HepG2 (cell line): ENCODE results near the gene FAM53B. TPM values are rescaled to one million over a fixed set of nuclear protein-coding genes. Genes with fewer than 3 reads are reported as not detected.

Experiments
- BORCS8-MEF2B ChIP-seq: sonication (generic); formaldehyde crosslinking; IDR thresholded peaks from 2 replicates; pipeline ENCODE4 v1.8.0; 2022; ENCODE audit warnings: mild to moderate bottlenecking, missing genetic modification reagents
- FOXP1 ChIP-seq, 2 experiments: fragments of 450-650 bp in 1 of 2; IDR thresholded peaks; 2 replicates each; pipeline ENCODE4 v1.6.1; 2017 to 2018; ENCODE audit warnings: antibody characterized with exemption in 1 of 2
- HDAC6 ChIP-seq: fragments of 200-600 bp; sonication (generic); IDR thresholded peaks from 2 replicates; pipeline ENCODE4 v1.7.0; 2017; ENCODE audit warnings: mild to moderate bottlenecking, antibody characterized with exemption, low read length, low read depth
- HMG20A ChIP-seq: IDR thresholded peaks from 2 replicates; pipeline ENCODE4 v1.6.1; 2016; ENCODE audit warnings: borderline replicate concordance
- NFE2L1 ChIP-seq: sonication (generic); formaldehyde crosslinking; IDR thresholded peaks from 2 replicates; pipeline ENCODE4 v1.4.0; 2020; ENCODE audit warnings: missing genetic modification reagents, mild to moderate bottlenecking, borderline replicate concordance
- NFIB ChIP-seq: sonication (generic); formaldehyde crosslinking; IDR thresholded peaks from 2 replicates; pipeline ENCODE4 v1.9.0; 2021; ENCODE audit warnings: missing genetic modification reagents, mild to moderate bottlenecking, borderline replicate concordance
- PHF20 ChIP-seq: sonication (generic); formaldehyde crosslinking; IDR thresholded peaks from 2 replicates; pipeline ENCODE4 v1.5.0; 2020; ENCODE audit warnings: mild to moderate bottlenecking, missing genetic modification reagents
- PRPF4 ChIP-seq: fragments of 200-400 bp; formaldehyde crosslinking; IDR thresholded peaks from 2 replicates; pipeline ENCODE4 v1.6.1; 2016; ENCODE audit warnings: low read length, low read depth; ENCODE audit not compliant: poor library complexity, severe bottlenecking
- SIX4 ChIP-seq: sonication (generic); formaldehyde crosslinking; IDR thresholded peaks from 2 replicates; pipeline ENCODE4 v1.4.0; 2020; ENCODE audit warnings: missing genetic modification reagents
- TAF15 ChIP-seq: fragments of 200-400 bp; formaldehyde crosslinking; IDR thresholded peaks from one replicate; pipeline ENCODE4 v1.6.1; 2018; ENCODE audit warnings: mild to moderate bottlenecking, low read depth, low read length; ENCODE audit not compliant: poor library complexity, severe bottlenecking
- ZBTB38 ChIP-seq: sonication (generic); formaldehyde crosslinking; IDR thresholded peaks from 2 replicates; pipeline ENCODE4 v1.5.1; 2020; ENCODE audit warnings: mild to moderate bottlenecking, missing genetic modification reagents
- ZNF17 ChIP-seq: sonication (generic); formaldehyde crosslinking; IDR thresholded peaks from 2 replicates; pipeline ENCODE4 v1.5.0; 2020; ENCODE audit warnings: mild to moderate bottlenecking, missing genetic modification reagents
- ZNF253 ChIP-seq: sonication (generic); formaldehyde crosslinking; IDR thresholded peaks from 2 replicates; pipeline ENCODE4 v1.8.0; 2022; ENCODE audit warnings: mild to moderate bottlenecking, missing genetic modification reagents, borderline replicate concordance
- ZNF317 ChIP-seq: sonication (generic); formaldehyde crosslinking; IDR thresholded peaks from 2 replicates; pipeline ENCODE4 v1.5.0; 2020; ENCODE audit warnings: mild to moderate bottlenecking, missing genetic modification reagents
- ZNF468 ChIP-seq: sonication (generic); formaldehyde crosslinking; IDR thresholded peaks from 2 replicates; pipeline ENCODE4 v1.8.0; 2022; ENCODE audit warnings: mild to moderate bottlenecking, moderate library complexity, missing genetic modification reagents
- ZNF619 ChIP-seq: sonication (generic); formaldehyde crosslinking; IDR thresholded peaks from 2 replicates; pipeline ENCODE4 v1.4.0; 2020; ENCODE audit warnings: mild to moderate bottlenecking, missing genetic modification reagents
- ZNF703 ChIP-seq: sonication (generic); formaldehyde crosslinking; IDR thresholded peaks from 2 replicates; pipeline ENCODE4 v1.5.1; 2020; ENCODE audit warnings: missing genetic modification reagents, mild to moderate bottlenecking, moderate library complexity, borderline replicate concordance
- polyA plus RNA-seq, 8 experiments: library from polyadenylated mRNA; depleted of rRNA in 3 of 8; stranded (reverse) in 7 of 8; unstranded in 1 of 8; fragments of >200 nt; fragmentation: Illumina TruSeq in 4 of 8; extraction: Trizol in 4 of 8; gene quantifications; 2 replicates each; pipeline versions ENCODE4 v1.2.1 to v1.2.3, GENCODE V29; 2011 to 2016; ENCODE audit warnings: low read depth in 4 of 8, missing spikeins in 1 of 8, mixed read lengths in 1 of 8; ENCODE audit not compliant: insufficient read depth in 1 of 8
- total RNA-seq, 5 experiments: library from RNA; depleted of rRNA; stranded (reverse); fragments of >200 nt; fragmentation: Illumina TruSeq; extraction: Trizol; gene quantifications; 2 replicates each; pipeline ENCODE4 v1.2.3, GENCODE V29; 2016; ENCODE audit warnings: low read depth in 1 of 5
- TF ChIP-seq, protein P1 (sequence below): sonication (generic); formaldehyde crosslinking; IDR thresholded peaks from 2 replicates; pipeline ENCODE4 v1.8.0; 2022; ENCODE audit warnings: mild to moderate bottlenecking, missing genetic modification reagents, moderate library complexity
- TF ChIP-seq, protein P2 (sequence below): sonication (generic); formaldehyde crosslinking; IDR thresholded peaks from 2 replicates; pipeline ENCODE4 v1.8.0; 2022; ENCODE audit warnings: missing genetic modification reagents, mild to moderate bottlenecking, inconsistent platforms, borderline replicate concordance
- TF ChIP-seq, protein P3 (sequence below): sonication (generic); formaldehyde crosslinking; IDR thresholded peaks from 2 replicates; pipeline ENCODE4 v1.5.0; 2020; ENCODE audit warnings: missing genetic modification reagents
- TF ChIP-seq, protein P4 (sequence below): sonication (generic); formaldehyde crosslinking; IDR thresholded peaks from 2 replicates; pipeline ENCODE4 v1.4.0; 2020; ENCODE audit warnings: mild to moderate bottlenecking, missing genetic modification reagents
- TF ChIP-seq, protein P5 (sequence below): sonication (generic); formaldehyde crosslinking; IDR thresholded peaks from 2 replicates; pipeline ENCODE4 v1.9.0; 2022; ENCODE audit warnings: low read depth, missing genetic modification reagents
- TF ChIP-seq, protein P6 (sequence below): sonication (generic); IDR thresholded peaks from 2 replicates; pipeline ENCODE4 v1.6.1; 2016; ENCODE audit warnings: low read depth, borderline replicate concordance

The FAM53B gene
- total and polyA plus RNA-seq, 2 of the 13 experiments (the other 11 are each of a cell fraction or from before 2014, with no cell fraction given), result 6.4 to 19.3 TPM

GRCh38 chr10:124708246-124708779, 35.9 kb downstream of the FAM53B start (continued):
- TF ChIP-seq HDAC6, result no peak
- TF ChIP-seq, protein P1, sequence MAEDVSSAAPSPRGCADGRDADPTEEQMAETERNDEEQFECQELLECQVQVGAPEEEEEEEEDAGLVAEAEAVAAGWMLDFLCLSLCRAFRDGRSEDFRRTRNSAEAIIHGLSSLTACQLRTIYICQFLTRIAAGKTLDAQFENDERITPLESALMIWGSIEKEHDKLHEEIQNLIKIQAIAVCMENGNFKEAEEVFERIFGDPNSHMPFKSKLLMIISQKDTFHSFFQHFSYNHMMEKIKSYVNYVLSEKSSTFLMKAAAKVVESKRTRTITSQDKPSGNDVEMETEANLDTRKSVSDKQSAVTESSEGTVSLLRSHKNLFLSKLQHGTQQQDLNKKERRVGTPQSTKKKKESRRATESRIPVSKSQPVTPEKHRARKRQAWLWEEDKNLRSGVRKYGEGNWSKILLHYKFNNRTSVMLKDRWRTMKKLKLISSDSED (CRISPR knock-in tag), result no peak
- TF ChIP-seq NFIB (CRISPR knock-in tag), result no peak
- TF ChIP-seq ZNF17 (CRISPR knock-in tag), result no peak
- no peak for TF ChIP-seq PHF20 (CRISPR knock-in tag)
- TF ChIP-seq SIX4, result no peak
- TF ChIP-seq BORCS8-MEF2B (CRISPR knock-in tag), result no peak
- TF ChIP-seq HMG20A (CRISPR knock-in tag), result peak; percentile 38; the same call in 1 of the 2 replicates
- no peak for TF ChIP-seq PRPF4
- TF ChIP-seq, protein P2, sequence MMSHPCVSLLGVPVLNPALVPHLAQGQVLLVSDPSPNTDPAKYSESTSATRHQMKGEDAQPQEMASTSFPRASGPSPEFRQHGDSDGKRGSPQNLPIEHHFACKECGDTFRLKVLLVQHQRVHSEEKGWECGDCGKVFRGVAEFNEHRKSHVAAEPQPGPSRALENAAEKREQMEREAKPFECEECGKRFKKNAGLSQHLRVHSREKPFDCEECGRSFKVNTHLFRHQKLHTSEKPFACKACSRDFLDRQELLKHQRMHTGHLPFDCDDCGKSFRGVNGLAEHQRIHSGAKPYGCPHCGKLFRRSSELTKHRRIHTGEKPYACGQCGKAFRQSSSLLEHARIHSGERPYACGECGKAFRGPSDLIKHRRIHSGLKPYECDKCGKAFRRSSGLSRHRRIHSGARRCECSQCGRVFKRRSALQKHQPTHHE (CRISPR knock-in tag), result no peak
- TF ChIP-seq, protein P3, sequence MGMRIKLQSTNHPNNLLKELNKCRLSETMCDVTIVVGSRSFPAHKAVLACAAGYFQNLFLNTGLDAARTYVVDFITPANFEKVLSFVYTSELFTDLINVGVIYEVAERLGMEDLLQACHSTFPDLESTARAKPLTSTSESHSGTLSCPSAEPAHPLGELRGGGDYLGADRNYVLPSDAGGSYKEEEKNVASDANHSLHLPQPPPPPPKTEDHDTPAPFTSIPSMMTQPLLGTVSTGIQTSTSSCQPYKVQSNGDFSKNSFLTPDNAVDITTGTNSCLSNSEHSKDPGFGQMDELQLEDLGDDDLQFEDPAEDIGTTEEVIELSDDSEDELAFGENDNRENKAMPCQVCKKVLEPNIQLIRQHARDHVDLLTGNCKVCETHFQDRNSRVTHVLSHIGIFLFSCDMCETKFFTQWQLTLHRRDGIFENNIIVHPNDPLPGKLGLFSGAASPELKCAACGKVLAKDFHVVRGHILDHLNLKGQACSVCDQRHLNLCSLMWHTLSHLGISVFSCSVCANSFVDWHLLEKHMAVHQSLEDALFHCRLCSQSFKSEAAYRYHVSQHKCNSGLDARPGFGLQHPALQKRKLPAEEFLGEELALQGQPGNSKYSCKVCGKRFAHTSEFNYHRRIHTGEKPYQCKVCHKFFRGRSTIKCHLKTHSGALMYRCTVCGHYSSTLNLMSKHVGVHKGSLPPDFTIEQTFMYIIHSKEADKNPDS (CRISPR knock-in tag), result no peak
- 0 out of 2 replicates have a peak, but pooled peaks have one; percentile 18 for TF ChIP-seq ZNF619 (CRISPR knock-in tag)
- no peak for TF ChIP-seq ZNF253 (CRISPR knock-in tag)
- TF ChIP-seq ZNF468 (CRISPR knock-in tag), result no peak
- TF ChIP-seq ZNF703 (CRISPR knock-in tag), result no peak
- no peak for TF ChIP-seq ZBTB38 (CRISPR knock-in tag)
- no peak for TF ChIP-seq TAF15
- no peak for TF ChIP-seq NFE2L1 (CRISPR knock-in tag)
- TF ChIP-seq, protein P4, sequence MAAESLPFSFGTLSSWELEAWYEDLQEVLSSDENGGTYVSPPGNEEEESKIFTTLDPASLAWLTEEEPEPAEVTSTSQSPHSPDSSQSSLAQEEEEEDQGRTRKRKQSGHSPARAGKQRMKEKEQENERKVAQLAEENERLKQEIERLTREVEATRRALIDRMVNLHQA, result no peak
- TF ChIP-seq FOXP1 (IDR thresholded peaks at IDR 0.05), result no peak
- TF ChIP-seq FOXP1 (CRISPR knock-in tag; IDR thresholded peaks at IDR 0.05), result peak; percentile 97
- TF ChIP-seq, protein P5, sequence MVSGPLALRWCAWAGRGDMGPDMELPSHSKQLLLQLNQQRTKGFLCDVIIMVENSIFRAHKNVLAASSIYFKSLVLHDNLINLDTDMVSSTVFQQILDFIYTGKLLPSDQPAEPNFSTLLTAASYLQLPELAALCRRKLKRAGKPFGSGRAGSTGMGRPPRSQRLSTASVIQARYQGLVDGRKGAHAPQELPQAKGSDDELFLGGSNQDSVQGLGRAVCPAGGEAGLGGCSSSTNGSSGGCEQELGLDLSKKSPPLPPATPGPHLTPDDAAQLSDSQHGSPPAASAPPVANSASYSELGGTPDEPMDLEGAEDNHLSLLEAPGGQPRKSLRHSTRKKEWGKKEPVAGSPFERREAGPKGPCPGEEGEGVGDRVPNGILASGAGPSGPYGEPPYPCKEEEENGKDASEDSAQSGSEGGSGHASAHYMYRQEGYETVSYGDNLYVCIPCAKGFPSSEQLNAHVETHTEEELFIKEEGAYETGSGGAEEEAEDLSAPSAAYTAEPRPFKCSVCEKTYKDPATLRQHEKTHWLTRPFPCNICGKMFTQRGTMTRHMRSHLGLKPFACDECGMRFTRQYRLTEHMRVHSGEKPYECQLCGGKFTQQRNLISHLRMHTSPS (CRISPR knock-in tag), result no peak
- no peak for TF ChIP-seq ZNF317 (CRISPR knock-in tag)
- TF ChIP-seq, protein P6, sequence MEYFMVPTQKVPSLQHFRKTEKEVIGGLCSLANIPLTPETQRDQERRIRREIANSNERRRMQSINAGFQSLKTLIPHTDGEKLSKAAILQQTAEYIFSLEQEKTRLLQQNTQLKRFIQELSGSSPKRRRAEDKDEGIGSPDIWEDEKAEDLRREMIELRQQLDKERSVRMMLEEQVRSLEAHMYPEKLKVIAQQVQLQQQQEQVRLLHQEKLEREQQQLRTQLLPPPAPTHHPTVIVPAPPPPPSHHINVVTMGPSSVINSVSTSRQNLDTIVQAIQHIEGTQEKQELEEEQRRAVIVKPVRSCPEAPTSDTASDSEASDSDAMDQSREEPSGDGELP, result peak; percentile 96
